Left ventricle myocardium superior (tissue), 1 donor: ENCODE measurements around the gene TMEM182. TPM values are rescaled to one million over a fixed set of nuclear protein-coding genes. Genes with fewer than 3 reads are reported as not detected.

Experiments
- ATAC-seq: fragments of 200-7000 bp; cut with Tn5 transposase; one replicate; pipeline ENCODE4 v1.9.1; 2020; ENCODE audit warnings: mild to moderate bottlenecking, moderate library complexity
- DNase-seq: peaks from one replicate; pipeline ENCODE4 v3.0.0-alpha.2; 2020
- intact Hi-C: fragments of 100-400 bp; cut with micrococcal nuclease; formaldehyde crosslinking; loops from one replicate; pipeline ENCODE4 v1.11.0; 2022
- total RNA-seq: library from RNA; stranded (reverse); fragmentation: NEBNext Ultra II Directional; extraction: Animal tissue kit (Norgen Biotek cat#: 25700); gene quantifications from one replicate; pipeline ENCODE4 v1.2.1, GENCODE V29; 2021
- donor health status: DM: no; HTN: yes; CAD: no; lungs with severe emphysema.

The TMEM182 gene
- total RNA-seq, 1 donor from 2014 or later = 176 TPM

- DNase-seq (no peak), ATAC-seq (no peak)
- intact Hi-C loops = no loop called here
Observed at GRCh38 chr2:102758439-102758838, 3.4 kb upstream of the TMEM182 start.

GRCh38 chr2:102764083-102764482, 2.3 kb downstream of the TMEM182 start:
- DNase-seq = no peak
- intact Hi-C loops = loop anchor here (5.0 kb wide), 1 partner anchor 43 kb away; no protein-coding TSS in a partner anchor
- ATAC-seq = no peak

- no peak for DNase-seq
- ATAC-seq = no peak
- intact Hi-C loops = no loop called here
Observed at GRCh38 chr2:102765061-102765460, 3.2 kb downstream of the TMEM182 start.

- intact Hi-C loops = no loop called here
- no peak for ATAC-seq
- no peak for DNase-seq
Observed at GRCh38 chr2:102768253-102768652, 6.4 kb downstream of the TMEM182 start.

- DNase-seq (no peak), ATAC-seq (no peak)
- intact Hi-C loops = no loop called here
Observed at GRCh38 chr2:102768892-102769291, 7.1 kb downstream of the TMEM182 start.

- intact Hi-C loops = no loop called here
- peak; percentile 70 for ATAC-seq
- DNase-seq = no peak
Observed at GRCh38 chr2:102770506-102770905, 8.7 kb downstream of the TMEM182 start.

GRCh38 chr2:102771114-102771513, 9.3 kb downstream of the TMEM182 start:
- intact Hi-C loops = no loop called here
- DNase-seq (no peak), ATAC-seq (peak; percentile 56)

- intact Hi-C loops = no loop called here
- peak; percentile 15 for ATAC-seq
- no peak for DNase-seq
Observed at GRCh38 chr2:102772659-102773058, 10.8 kb downstream of the TMEM182 start.

GRCh38 chr2:102773149-102773705, 11.4 kb downstream of the TMEM182 start:
- intact Hi-C loops = no loop called here
- DNase-seq (no peak), ATAC-seq (peak; percentile 25)

- no peak for ATAC-seq
- no peak for DNase-seq
Observed at GRCh38 chr2:102778260-102778659, 16.4 kb downstream of the TMEM182 start.

GRCh38 chr2:102780467-102780866, 18.6 kb downstream of the TMEM182 start:
- ATAC-seq = no peak
- intact Hi-C loops = no loop called here
- no peak for DNase-seq

More at GRCh38 chr2:102778260-102778659, 16.4 kb downstream of the TMEM182 start:
- intact Hi-C loops = no loop called here

GRCh38 chr2:102782187-102782586, 20.4 kb downstream of the TMEM182 start:
- DNase-seq = no peak
- ATAC-seq = no peak
- intact Hi-C loops = no loop called here

- DNase-seq (no peak), ATAC-seq (peak; percentile 63)
- intact Hi-C loops = no loop called here
Observed at GRCh38 chr2:102782933-102783332, 21.1 kb downstream of the TMEM182 start.

- intact Hi-C loops = no loop called here
- DNase-seq (no peak), ATAC-seq (peak; percentile 48)
Observed at GRCh38 chr2:102783506-102784183, 21.8 kb downstream of the TMEM182 start.

- DNase-seq (no peak), ATAC-seq (no peak)
- intact Hi-C loops = no loop called here
Observed at GRCh38 chr2:102784940-102785339, 23.1 kb downstream of the TMEM182 start.

- intact Hi-C loops = no loop called here
- ATAC-seq = peak; percentile 57
Observed at GRCh38 chr2:102788216-102788884, 26.5 kb downstream of the TMEM182 start.

GRCh38 chr2:102788885-102789260, 27.0 kb downstream of the TMEM182 start:
- intact Hi-C loops = no loop called here
- DNase-seq (peak; percentile 75), ATAC-seq (peak; percentile 96)

More at GRCh38 chr2:102788216-102788884, 26.5 kb downstream of the TMEM182 start:
- DNase-seq = no peak

- ATAC-seq (no peak), DNase-seq (no peak)
- intact Hi-C loops = no loop called here
Observed at GRCh38 chr2:102789349-102790090, 27.7 kb downstream of the TMEM182 start.

- DNase-seq (no peak), ATAC-seq (no peak)
- intact Hi-C loops = no loop called here
Observed at GRCh38 chr2:102790091-102790455, 28.2 kb downstream of the TMEM182 start.
